ENCODE results near the gene IMMP2L.
"Not testable (repeated sequence)": the region's sequence is repeated elsewhere in the genome, so short reads cannot be mapped to it uniquely, and the experiment has no call there.

Gene IMMP2L

GRCh38 chr7:111264111-111264868 lies 298.0 kb downstream of the IMMP2L start:
- no peak overlapping the region for H3K4me3 ChIP-seq (ENCODE audit: low read depth, low read length)
- DNase-seq (ENCODE audit: low read depth): no peak
- no peak for TF ChIP-seq CTCF (IDR thresholded peaks at IDR 0.05; ENCODE audit: insufficient read depth, low read depth, low read length, missing control alignments)

- TF ChIP-seq CTCF (IDR thresholded peaks at IDR 0.05; ENCODE audit: insufficient read depth, low read depth, low read length, missing control alignments): no peak
Observed at GRCh38 chr7:111262293-111263116, 299.8 kb downstream of the IMMP2L start.

GRCh38 chr7:111261496-111261895 lies 300.8 kb downstream of the IMMP2L start:
- no peak overlapping the region for H3K4me3 ChIP-seq (ENCODE audit: low read depth, low read length)
- no peak for TF ChIP-seq CTCF (IDR thresholded peaks at IDR 0.05; ENCODE audit: insufficient read depth, low read depth, low read length, missing control alignments)
- no peak for DNase-seq (ENCODE audit: low read depth)

More at GRCh38 chr7:111262293-111263116, 299.8 kb downstream of the IMMP2L start:
- no peak for DNase-seq (ENCODE audit: low read depth)
- H3K4me3 ChIP-seq (ENCODE audit: low read depth, low read length): no peak overlapping the region

GRCh38 chr7:111259991-111260390 lies 302.3 kb downstream of the IMMP2L start:
- no peak overlapping the region for H3K4me3 ChIP-seq (ENCODE audit: low read depth, low read length)
- no peak for DNase-seq (ENCODE audit: low read depth)
- TF ChIP-seq CTCF (IDR thresholded peaks at IDR 0.05; ENCODE audit: insufficient read depth, low read depth, low read length, missing control alignments): no peak

GRCh38 chr7:111256391-111256790 lies 305.9 kb downstream of the IMMP2L start:
- no peak for TF ChIP-seq CTCF (IDR thresholded peaks at IDR 0.05; ENCODE audit: insufficient read depth, low read depth, low read length, missing control alignments)
- no peak overlapping the region for H3K4me3 ChIP-seq (ENCODE audit: low read depth, low read length)
- no peak for DNase-seq (ENCODE audit: low read depth)

GRCh38 chr7:111255576-111255975 lies 306.7 kb downstream of the IMMP2L start:
- TF ChIP-seq CTCF (IDR thresholded peaks at IDR 0.05; ENCODE audit: insufficient read depth, low read depth, low read length, missing control alignments): no peak
- no peak for DNase-seq (ENCODE audit: low read depth)
- H3K4me3 ChIP-seq (ENCODE audit: low read depth, low read length): no peak overlapping the region

- not testable (repeated sequence) for DNase-seq (ENCODE audit: low read depth); H3K4me3 ChIP-seq (ENCODE audit: low read depth, low read length)
Observed at GRCh38 chr7:111251365-111251764, 310.9 kb downstream of the IMMP2L start.

GRCh38 chr7:111249807-111250206 lies 312.5 kb downstream of the IMMP2L start:
- H3K4me3 ChIP-seq (ENCODE audit: low read depth, low read length); DNase-seq (ENCODE audit: low read depth): not testable (repeated sequence)
